ENCODE data around the gene RPL6.

DNA sequence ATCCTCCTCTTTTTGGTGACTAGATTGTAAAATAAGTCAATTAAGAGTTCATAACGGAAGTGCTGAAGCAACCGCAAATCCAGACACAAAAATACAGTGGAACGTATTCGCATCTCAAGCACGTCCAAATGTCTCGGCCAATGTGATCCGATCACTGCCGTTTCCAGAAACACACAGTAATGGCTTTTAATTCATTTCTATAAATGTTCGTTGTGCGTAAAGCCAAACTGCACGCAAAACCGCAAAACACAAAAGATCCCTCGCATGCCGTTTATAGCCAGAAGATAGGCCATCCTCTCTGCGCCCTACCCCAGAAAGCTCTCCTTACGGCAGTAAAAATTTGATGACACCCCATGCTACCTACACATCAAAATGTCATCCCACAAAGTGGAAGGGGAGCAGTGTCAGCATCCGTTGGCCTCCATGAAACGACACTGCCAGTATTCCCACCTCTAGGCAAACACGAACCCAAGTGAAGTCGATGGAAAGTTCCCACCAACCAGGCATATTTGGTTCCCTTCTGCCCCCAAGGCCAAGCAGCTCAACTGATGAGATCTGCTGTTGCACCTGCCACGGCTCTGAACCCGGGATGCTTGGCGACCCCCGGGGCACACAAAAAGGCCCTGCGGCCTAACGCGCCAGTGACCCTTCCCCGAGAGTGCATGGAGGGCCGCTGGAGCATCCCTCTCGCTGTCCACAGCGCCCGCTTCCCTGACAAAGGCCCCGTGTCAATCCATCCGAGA is 28.6 kb downstream of the RPL6 start:
- TF ChIP-seq, protein P1, sequence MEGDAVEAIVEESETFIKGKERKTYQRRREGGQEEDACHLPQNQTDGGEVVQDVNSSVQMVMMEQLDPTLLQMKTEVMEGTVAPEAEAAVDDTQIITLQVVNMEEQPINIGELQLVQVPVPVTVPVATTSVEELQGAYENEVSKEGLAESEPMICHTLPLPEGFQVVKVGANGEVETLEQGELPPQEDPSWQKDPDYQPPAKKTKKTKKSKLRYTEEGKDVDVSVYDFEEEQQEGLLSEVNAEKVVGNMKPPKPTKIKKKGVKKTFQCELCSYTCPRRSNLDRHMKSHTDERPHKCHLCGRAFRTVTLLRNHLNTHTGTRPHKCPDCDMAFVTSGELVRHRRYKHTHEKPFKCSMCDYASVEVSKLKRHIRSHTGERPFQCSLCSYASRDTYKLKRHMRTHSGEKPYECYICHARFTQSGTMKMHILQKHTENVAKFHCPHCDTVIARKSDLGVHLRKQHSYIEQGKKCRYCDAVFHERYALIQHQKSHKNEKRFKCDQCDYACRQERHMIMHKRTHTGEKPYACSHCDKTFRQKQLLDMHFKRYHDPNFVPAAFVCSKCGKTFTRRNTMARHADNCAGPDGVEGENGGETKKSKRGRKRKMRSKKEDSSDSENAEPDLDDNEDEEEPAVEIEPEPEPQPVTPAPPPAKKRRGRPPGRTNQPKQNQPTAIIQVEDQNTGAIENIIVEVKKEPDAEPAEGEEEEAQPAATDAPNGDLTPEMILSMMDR (IDR thresholded peaks at IDR 0.05), result no peak
- no peak for TF ChIP-seq POLR2A (IDR thresholded peaks at IDR 0.05)
- TF ChIP-seq EP300 (IDR thresholded peaks at IDR 0.05), result no peak

Data from ovary (tissue), 3 donors.